ENCODE data around the gene ZNF566.

ZNF566 gene

GRCh38 chr19:36401475-36401874 lies 87.9 kb downstream of the ZNF566 start:
- TF ChIP-seq CTCF (IDR thresholded peaks at IDR 0.05; ENCODE audit: control insufficient read depth, insufficient read depth, low read depth, low read length, missing control alignments): no peak
- no peak overlapping the region for H3K4me3 ChIP-seq (ENCODE audit: control insufficient read depth, low read depth, low read length)
- no peak for DNase-seq (ENCODE audit: low read depth)

GRCh38 chr19:36398571-36398970 lies 90.8 kb downstream of the ZNF566 start:
- DNase-seq (ENCODE audit: low read depth): no peak
- TF ChIP-seq CTCF (IDR thresholded peaks at IDR 0.05; ENCODE audit: control insufficient read depth, insufficient read depth, low read depth, low read length, missing control alignments): no peak
- no peak overlapping the region for H3K4me3 ChIP-seq (ENCODE audit: control insufficient read depth, low read depth, low read length)

Data from AG09309 (cell line).